ENCODE results near the gene KYAT1.

- TF ChIP-seq CTCF (conservative IDR thresholded peaks at IDR 0.05) (no peak), EZH2 (IDR thresholded peaks at IDR 0.05; ENCODE audit: low read depth) (no peak)
Measured at GRCh38 chr9:128923493-128923883, 41.7 kb upstream of the KYAT1 start.

Data from PC-9 (cell line).